Measurements from ENCODE around the gene ZNF410. TPM values are rescaled to one million over a fixed set of nuclear protein-coding genes. Genes with fewer than 3 reads are reported as not detected.

ZNF410 gene
- total RNA-seq, 1 experiment from 2014 or later = 37.6 TPM

- ChIA-PET POLR2A (no interaction called here), CTCF (no interaction called here), RAD21 (ENCODE audit: low non-redundant PET in 1 of 2, low total read pairs in 2 of 2, uncharacterized antibody in 2 of 2, unreplicated experiment in 2 of 2) (no interaction called here)
Observed at GRCh38 chr14:73846947-73847346, 39.7 kb upstream of the ZNF410 start.

GRCh38 chr14:73851000-73851399 is 35.7 kb upstream of the ZNF410 start:
- DNase-seq (ENCODE audit: low read depth, low spot score) (no peak), ATAC-seq (0 out of 2 replicates have a peak, but pooled peaks have one; percentile 2)
- CTCF ChIA-PET = interaction anchor here (1.5 to 2.6 kb wide), 4 partner anchors 26 to 122 kb away, joined by 3 to 20 read pairs (median 6); no protein-coding TSS in a partner anchor
- intact Hi-C loops (cut with micrococcal nuclease) = loop anchor here (5.0 kb wide), 1 partner anchor 89 kb away; a partner anchor contains a TSS
- peak overlapping the region; percentile 37 for H2AFZ ChIP-seq (ENCODE audit: low read depth, low read length, poor library complexity, severe bottlenecking)
- BruUV-seq (replicated peaks) = TSS peak; percentile 84
- H3K4me1 ChIP-seq (ENCODE audit: control insufficient read depth in 1 of 2, insufficient read depth in 2 of 2, low read length in 2 of 2) = peaks cover 17 to 30% of the 10 kb centered on the region in 2 experiments
- H3K36me3 ChIP-seq (ENCODE audit: control insufficient read depth in 1 of 2, insufficient read depth in 2 of 2, low read length in 2 of 2) = no peaks in the 10 kb centered on the region
- H3K9me2 ChIP-seq (ENCODE audit: insufficient read depth) = no peaks in the 10 kb centered on the region
- RAD21 ChIA-PET (ENCODE audit: low non-redundant PET in 1 of 2, low total read pairs in 2 of 2, uncharacterized antibody in 2 of 2, unreplicated experiment in 2 of 2) = interaction anchor here in 1 of 2 experiments (1.0 to 1.2 kb wide), 2 partner anchors 110 to 122 kb away, joined by 3 to 4 read pairs; no protein-coding TSS in a partner anchor
- H4K20me1 ChIP-seq (ENCODE audit: insufficient read depth) = no peaks in the 10 kb centered on the region
- H3K4me2 ChIP-seq (ENCODE audit: low read length) = peak overlapping the region; percentile 94
- peak overlapping the region; percentile 97 for H3K27ac ChIP-seq (ENCODE audit: low read depth, low read length)
- 0 out of 4 replicates have a peak, but pooled peaks cover 0 to 2% of the 10 kb centered on the region in 2 experiments for H3K9me3 ChIP-seq (ENCODE audit: control insufficient read depth in 1 of 2, insufficient read depth in 1 of 2, low read depth in 1 of 2, low read length in 2 of 2)
- no peak for TF ChIP-seq TCF7L2 (IDR thresholded peaks at IDR 0.05; ENCODE audit: borderline replicate concordance, extremely low read depth, insufficient read depth, insufficient read length)
- TF ChIP-seq CEBPB (IDR thresholded peaks at IDR 0.05; ENCODE audit: low read depth) = 0 out of 2 replicates have a peak, but pooled peaks have one; percentile 15
- TF ChIP-seq SRF (IDR thresholded peaks at IDR 0.05; ENCODE audit: low read depth) = no peak
- TF ChIP-seq JUND (IDR thresholded peaks at IDR 0.05) = no peak
- no peak for TF ChIP-seq EZH2 (IDR thresholded peaks at IDR 0.05)
- TF ChIP-seq REST (IDR thresholded peaks at IDR 0.05; ENCODE audit: low read depth) = no peak
- TF ChIP-seq SP1 (IDR thresholded peaks at IDR 0.05; ENCODE audit: low read depth) = no peak
- H3K79me2 ChIP-seq (ENCODE audit: insufficient read depth, low read length) = peaks cover 21% of the 10 kb centered on the region
- peak overlapping the region; percentile 96 for H3K9ac ChIP-seq (ENCODE audit: low read length)
- POLR2A ChIA-PET = interaction anchor here (0.8 to 2.5 kb wide), 4 partner anchors 9 to 93 kb away, joined by 4 to 12 read pairs (median 4); no protein-coding TSS in a partner anchor
- H3K27me3 ChIP-seq (ENCODE audit: insufficient read depth, low read length) = no peaks in the 10 kb centered on the region
- H3K4me3 ChIP-seq (replicated peaks in 1 of 2; ENCODE audit: low read depth in 1 of 2, low read length in 2 of 2) = peak overlapping the region; percentile 81 to 94

More at GRCh38 chr14:73846947-73847346, 39.7 kb upstream of the ZNF410 start:
- no peak overlapping the region for H3K4me2 ChIP-seq (ENCODE audit: low read length)
- BruUV-seq (replicated peaks) = no TSS peak
- H3K9ac ChIP-seq (ENCODE audit: low read length) = no peak overlapping the region
- no peaks in the 10 kb centered on the region for H3K79me2 ChIP-seq (ENCODE audit: insufficient read depth, low read length)
- no peaks in the 10 kb centered on the region for H3K9me2 ChIP-seq (ENCODE audit: insufficient read depth)
- peaks cover 13 to 19% of the 10 kb centered on the region in 2 experiments for H3K4me1 ChIP-seq (ENCODE audit: control insufficient read depth in 1 of 2, insufficient read depth in 2 of 2, low read length in 2 of 2)
- no peak for TF ChIP-seq POLR2AphosphoS5 (IDR thresholded peaks at IDR 0.05; ENCODE audit: low read depth, low read length)
- TF ChIP-seq POLR2A (IDR thresholded peaks at IDR 0.05; ENCODE audit: borderline replicate concordance, extremely low read depth, insufficient read depth, insufficient read length) = no peak
- no peak for TF ChIP-seq ZBTB33 (IDR thresholded peaks at IDR 0.05; ENCODE audit: extremely low read depth, insufficient replicate concordance, low read length)
- TF ChIP-seq EGR1 (IDR thresholded peaks at IDR 0.05; ENCODE audit: low read depth) = no peak
- H3K4me3 ChIP-seq (replicated peaks in 1 of 2; ENCODE audit: low read depth in 1 of 2, low read length in 2 of 2) = no peak overlapping the region
- 0 out of 4 replicates have a peak, but pooled peaks cover 0 to 3% of the 10 kb centered on the region in 2 experiments for H3K9me3 ChIP-seq (ENCODE audit: control insufficient read depth in 1 of 2, insufficient read depth in 1 of 2, low read depth in 1 of 2, low read length in 2 of 2)
- no peak overlapping the region for H2AFZ ChIP-seq (ENCODE audit: low read depth, low read length, poor library complexity, severe bottlenecking)
- no peaks in the 10 kb centered on the region for H3K36me3 ChIP-seq (ENCODE audit: control insufficient read depth in 1 of 2, insufficient read depth in 2 of 2, low read length in 2 of 2)
- no peak for DNase-seq (ENCODE audit: low read depth, low spot score)
- H4K20me1 ChIP-seq (ENCODE audit: insufficient read depth) = no peaks in the 10 kb centered on the region
- intact Hi-C loops (cut with micrococcal nuclease) = no loop called here
- no peak for ATAC-seq
- H3K27me3 ChIP-seq (ENCODE audit: insufficient read depth, low read length) = no peaks in the 10 kb centered on the region
- H3K27ac ChIP-seq (ENCODE audit: low read depth, low read length) = no peak overlapping the region

Data from HCT116 (cell line).